HepG2 (cell line): ENCODE measurements around the gene SPG7. TPM values are rescaled to one million over a fixed set of nuclear protein-coding genes. Genes with fewer than 3 reads are reported as not detected.

Experiments used
- ARID4A ChIP-seq: sonication (generic); formaldehyde crosslinking; IDR thresholded peaks from 2 replicates; pipeline ENCODE4 v1.5.0; 2020; ENCODE audit warnings: mild to moderate bottlenecking, missing genetic modification reagents, borderline replicate concordance
- ATF4 ChIP-seq, 2 experiments: fragments of 450-650 bp in 1 of 2; sonication (generic) in 1 of 2; formaldehyde crosslinking; IDR thresholded peaks; 2 replicates each; pipeline versions ENCODE4 v1.5.0 to v1.8.0; 2020 to 2022; ENCODE audit warnings: mild to moderate bottlenecking in 1 of 2, missing genetic modification reagents in 1 of 2
- CBX2 ChIP-seq, 2 experiments: fragments of 200-600 bp in 1 of 2; sonication (generic); formaldehyde crosslinking in 1 of 2; IDR thresholded peaks; 2 replicates each; pipeline versions ENCODE4 v1.7.0 to v1.8.1; 2018 to 2022; ENCODE audit warnings: low read depth in 2 of 2, low read length in 1 of 2, mild to moderate bottlenecking in 1 of 2, missing genetic modification reagents in 1 of 2
- CREB1 ChIP-seq, 2 experiments: fragments of 450-650 bp in 1 of 2; IDR thresholded peaks; 2 replicates each; pipeline ENCODE4 v1.6.1; 2016 to 2017; ENCODE audit warnings: control low read depth in 1 of 2, mild to moderate bottlenecking in 1 of 2, missing compliant biosample characterization in 1 of 2, missing genetic modification characterization in 1 of 2
- GATA4 ChIP-seq: sonication (generic); IDR thresholded peaks from 2 replicates; pipeline ENCODE4 v1.6.1; 2016; ENCODE audit warnings: antibody characterized with exemption, low read depth, borderline replicate concordance
- GMEB1 ChIP-seq: sonication (generic); formaldehyde crosslinking; IDR thresholded peaks from 2 replicates; pipeline ENCODE4 v1.5.1; 2020; ENCODE audit warnings: missing genetic modification reagents, mild to moderate bottlenecking, borderline replicate concordance
- MTERF4 ChIP-seq: sonication (generic); formaldehyde crosslinking; IDR thresholded peaks from 2 replicates; pipeline ENCODE4 v1.8.0; 2023; ENCODE audit warnings: mild to moderate bottlenecking, missing genetic modification reagents
- REXO4 ChIP-seq: sonication (generic); formaldehyde crosslinking; IDR thresholded peaks from 2 replicates; pipeline ENCODE4 v1.8.0; 2022; ENCODE audit warnings: missing genetic modification reagents, mild to moderate bottlenecking, borderline replicate concordance
- RNF219 ChIP-seq: sonication (generic); formaldehyde crosslinking; IDR thresholded peaks from 2 replicates; pipeline ENCODE4 v1.5.0; 2020; ENCODE audit warnings: mild to moderate bottlenecking, missing genetic modification reagents
- SALL2 ChIP-seq: sonication (generic); formaldehyde crosslinking; IDR thresholded peaks from 2 replicates; pipeline ENCODE4 v1.8.1; 2023; ENCODE audit warnings: mild to moderate bottlenecking, missing genetic modification reagents, inconsistent platforms
- SRSF9 ChIP-seq: fragments of 200-400 bp; formaldehyde crosslinking; IDR thresholded peaks from 2 replicates; pipeline ENCODE4 v1.6.1; 2018; ENCODE audit warnings: borderline replicate concordance, mild to moderate bottlenecking, low read depth, low read length; ENCODE audit not compliant: insufficient read depth, poor library complexity, severe bottlenecking
- U2AF2 ChIP-seq: fragments of 200-400 bp; formaldehyde crosslinking; IDR thresholded peaks from 2 replicates; pipeline ENCODE4 v1.6.1; 2017; ENCODE audit warnings: low read depth, mild to moderate bottlenecking, low read length
- ZNF800 ChIP-seq: sonication (generic); formaldehyde crosslinking; IDR thresholded peaks from 2 replicates; pipeline ENCODE4 v1.4.0; 2020; ENCODE audit warnings: missing genetic modification reagents
- polyA plus RNA-seq, 8 experiments: library from polyadenylated mRNA; depleted of rRNA in 3 of 8; stranded (reverse) in 7 of 8; unstranded in 1 of 8; fragments of >200 nt; fragmentation: Illumina TruSeq in 4 of 8; extraction: Trizol in 4 of 8; gene quantifications; 2 replicates each; pipeline versions ENCODE4 v1.2.1 to v1.2.3, GENCODE V29; 2011 to 2016; ENCODE audit warnings: low read depth in 4 of 8, missing spikeins in 1 of 8, mixed read lengths in 1 of 8; ENCODE audit not compliant: insufficient read depth in 1 of 8
- total RNA-seq, 5 experiments: library from RNA; depleted of rRNA; stranded (reverse); fragments of >200 nt; fragmentation: Illumina TruSeq; extraction: Trizol; gene quantifications; 2 replicates each; pipeline ENCODE4 v1.2.3, GENCODE V29; 2016; ENCODE audit warnings: low read depth in 1 of 5

Gene SPG7
- total and polyA plus RNA-seq, 2 of the 13 experiments (the other 11 are each of a cell fraction or from before 2014, with no cell fraction given), result 66.0 to 136 TPM

- TF ChIP-seq ARID4A (CRISPR knock-in tag), result peak; percentile 96
- peak; percentile 91 for TF ChIP-seq GATA4
- TF ChIP-seq SALL2 (CRISPR knock-in tag), result 0 out of 2 replicates have a peak, but pooled peaks have one; percentile 51
- TF ChIP-seq ZNF800 (CRISPR knock-in tag), result no peak; the same call in 1 of the 2 replicates
- peak; percentile 88 for TF ChIP-seq CREB1 (IDR thresholded peaks at IDR 0.05)
- TF ChIP-seq CREB1 (CRISPR knock-in tag; IDR thresholded peaks at IDR 0.05), result peak; percentile 97
- no peak; the same call in 1 of the 2 replicates for TF ChIP-seq RNF219 (CRISPR knock-in tag)
- peak; percentile 85; the same call in 1 of the 2 replicates for TF ChIP-seq REXO4
- TF ChIP-seq ATF4 (CRISPR knock-in tag; IDR thresholded peaks at IDR 0.05), result no peak
- no peak for TF ChIP-seq SRSF9
- peak; percentile 90; the same call in 1 of the 2 replicates for TF ChIP-seq GMEB1
- no peak for TF ChIP-seq U2AF2
- TF ChIP-seq MTERF4 (CRISPR knock-in tag), result peak; percentile 83
- TF ChIP-seq CBX2 (IDR thresholded peaks at IDR 0.05; ENCODE audit: low read depth, low read length), result no peak
- TF ChIP-seq CBX2 (CRISPR knock-in tag; IDR thresholded peaks at IDR 0.05; ENCODE audit: low read depth), result no peak
These were observed 52.4 kb downstream of the SPG7 start, which contains the start of gene RPL13 (continued) for GRCh38 chr16:89560378-89561141.
